Retinal pigment epithelial cell (primary cell): Measurements from ENCODE around the gene TMEM87A.

Experiments
- DNase-seq: peaks from one replicate; pipeline ENCODE4 v3.0.0-alpha.2; 2010; ENCODE audit warnings: low read depth
- H3K4me3 ChIP-seq: 2 replicates; pipeline ENCODE4 v1.5.1; 2011; ENCODE audit warnings: mild to moderate bottlenecking, low read length, control low read depth, moderate library complexity
- TF ChIP-seq, protein P1 (sequence below): conservative IDR thresholded peaks from 2 replicates; pipeline ENCODE4 v1.5.1; 2011; ENCODE audit warnings: low read depth, low read length, control low read depth, inconsistent platforms

TMEM87A gene

GRCh38 chr15:42206406-42206805 is 66.8 kb downstream of the TMEM87A start:
- no peak overlapping the region for H3K4me3 ChIP-seq
- TF ChIP-seq, protein P1, sequence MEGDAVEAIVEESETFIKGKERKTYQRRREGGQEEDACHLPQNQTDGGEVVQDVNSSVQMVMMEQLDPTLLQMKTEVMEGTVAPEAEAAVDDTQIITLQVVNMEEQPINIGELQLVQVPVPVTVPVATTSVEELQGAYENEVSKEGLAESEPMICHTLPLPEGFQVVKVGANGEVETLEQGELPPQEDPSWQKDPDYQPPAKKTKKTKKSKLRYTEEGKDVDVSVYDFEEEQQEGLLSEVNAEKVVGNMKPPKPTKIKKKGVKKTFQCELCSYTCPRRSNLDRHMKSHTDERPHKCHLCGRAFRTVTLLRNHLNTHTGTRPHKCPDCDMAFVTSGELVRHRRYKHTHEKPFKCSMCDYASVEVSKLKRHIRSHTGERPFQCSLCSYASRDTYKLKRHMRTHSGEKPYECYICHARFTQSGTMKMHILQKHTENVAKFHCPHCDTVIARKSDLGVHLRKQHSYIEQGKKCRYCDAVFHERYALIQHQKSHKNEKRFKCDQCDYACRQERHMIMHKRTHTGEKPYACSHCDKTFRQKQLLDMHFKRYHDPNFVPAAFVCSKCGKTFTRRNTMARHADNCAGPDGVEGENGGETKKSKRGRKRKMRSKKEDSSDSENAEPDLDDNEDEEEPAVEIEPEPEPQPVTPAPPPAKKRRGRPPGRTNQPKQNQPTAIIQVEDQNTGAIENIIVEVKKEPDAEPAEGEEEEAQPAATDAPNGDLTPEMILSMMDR = no peak
- no peak for DNase-seq

DNA sequence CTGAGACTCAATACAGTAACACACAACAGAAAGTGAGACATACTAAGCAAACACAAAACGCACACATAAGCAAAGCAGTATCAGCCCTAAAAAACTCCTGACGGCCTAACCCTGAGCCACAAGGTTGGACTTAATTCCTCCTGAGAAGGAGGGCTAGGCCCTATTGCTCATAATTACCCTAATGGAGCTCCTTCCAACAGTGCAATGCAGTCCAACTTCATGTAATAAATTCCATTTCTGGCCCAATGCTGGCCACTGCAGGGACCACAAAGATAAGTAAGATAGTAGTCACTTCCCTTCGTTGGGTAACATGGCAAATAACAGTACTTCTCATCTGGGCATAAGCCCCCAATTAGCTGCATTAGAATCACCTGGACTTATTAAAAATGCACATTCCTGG is 69.3 kb downstream of the TMEM87A start:
- no peak overlapping the region for H3K4me3 ChIP-seq
- no peak for DNase-seq
- TF ChIP-seq, protein P1 = no peak

GRCh38 chr15:42202653-42203052 is 70.6 kb downstream of the TMEM87A start:
- no peak overlapping the region for H3K4me3 ChIP-seq
- TF ChIP-seq, protein P1 = no peak
- no peak for DNase-seq

DNA sequence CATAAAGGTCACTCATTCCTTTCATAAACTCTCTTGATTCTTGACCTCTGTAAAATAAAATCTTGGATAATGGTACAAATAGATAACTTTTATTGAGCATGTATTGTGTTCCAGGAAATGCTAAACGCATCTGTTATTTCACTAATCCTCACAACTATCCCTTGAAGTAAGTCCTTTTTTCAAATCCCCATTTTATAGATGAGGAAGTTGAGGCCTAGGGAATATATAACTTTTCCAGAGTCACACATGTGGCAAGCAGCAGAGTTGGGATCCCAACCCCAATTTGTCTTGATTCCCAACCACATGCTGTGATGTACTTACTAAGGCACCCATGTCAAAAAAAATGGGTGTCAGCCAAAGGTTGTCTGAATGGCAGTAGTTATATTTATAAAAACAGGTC is 71.4 kb downstream of the TMEM87A start:
- DNase-seq = no peak
- TF ChIP-seq, protein P1 = no peak
- no peak overlapping the region for H3K4me3 ChIP-seq

DNA sequence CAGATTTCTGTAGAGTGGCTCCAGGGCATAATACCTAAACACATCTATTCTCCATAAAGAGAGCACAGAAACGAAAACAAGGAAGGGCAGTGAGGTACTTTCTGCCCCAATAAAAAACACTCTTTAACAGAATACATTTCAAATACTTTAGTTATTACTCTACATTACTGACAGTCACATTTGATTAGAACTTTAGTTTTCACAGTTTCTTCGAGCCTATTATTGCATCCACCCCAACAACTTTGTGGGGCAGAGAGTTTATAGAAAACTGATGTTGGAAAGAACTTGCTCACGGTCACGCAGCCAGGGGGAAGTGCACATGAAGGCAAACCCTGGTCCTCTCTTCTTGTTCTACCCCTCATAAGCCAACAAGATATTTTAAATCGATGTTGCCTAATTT is 74.1 kb downstream of the TMEM87A start:
- TF ChIP-seq, protein P1 = no peak

DNA sequence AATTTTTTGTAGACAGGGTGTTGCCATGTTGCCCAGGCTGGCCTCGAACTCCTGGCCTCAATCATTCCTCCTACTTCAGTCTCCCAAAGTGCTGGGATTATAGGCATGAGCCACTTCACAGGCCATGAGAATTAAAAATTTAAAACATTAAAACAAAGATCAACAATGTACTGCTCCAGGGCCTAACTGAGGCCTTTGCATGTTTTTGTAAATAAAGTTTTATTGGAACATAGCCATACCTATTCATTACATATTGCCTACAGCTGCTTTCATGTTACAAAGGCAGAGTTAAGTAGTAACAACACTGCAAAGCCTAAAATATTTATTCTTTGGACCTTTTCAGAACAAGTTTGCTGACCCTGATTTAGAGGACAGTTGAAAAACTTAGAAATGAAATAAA is 74.7 kb downstream of the TMEM87A start:
- TF ChIP-seq, protein P1 = no peak
- no peak for DNase-seq
- H3K4me3 ChIP-seq = no peak overlapping the region

More for the DNA sequence above, 74.1 kb downstream of the TMEM87A start:
- no peak for DNase-seq
- no peak overlapping the region for H3K4me3 ChIP-seq

DNA sequence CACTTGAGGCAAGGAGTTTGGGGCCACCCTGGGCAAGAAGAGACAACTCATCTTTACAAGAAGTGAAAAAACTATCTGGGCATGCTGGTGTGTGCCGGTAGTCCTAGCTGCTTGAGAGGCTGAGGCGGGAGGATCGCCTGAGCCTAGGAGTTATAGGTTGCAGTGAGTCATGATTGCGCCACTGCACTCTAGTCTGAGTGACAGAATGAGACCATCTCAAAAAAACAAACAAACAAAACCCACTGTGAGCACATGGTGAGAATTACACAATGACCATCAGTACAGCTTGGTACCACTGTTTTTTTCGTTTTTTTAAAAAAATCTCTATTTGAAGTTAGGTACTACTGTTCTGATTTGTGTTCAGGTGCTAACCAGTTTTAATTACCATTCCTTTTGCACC is 78.7 kb downstream of the TMEM87A start:
- TF ChIP-seq, protein P1 = no peak
- H3K4me3 ChIP-seq = no peak overlapping the region
- no peak for DNase-seq
